GM03348 (cell line): ENCODE data around the gene FAM111A.

ENCODE experiments used
- DNase-seq: peaks from one replicate; pipeline ENCODE4 v3.0.0; 2012; ENCODE audit warnings: low spot score

FAM111A gene

DNA sequence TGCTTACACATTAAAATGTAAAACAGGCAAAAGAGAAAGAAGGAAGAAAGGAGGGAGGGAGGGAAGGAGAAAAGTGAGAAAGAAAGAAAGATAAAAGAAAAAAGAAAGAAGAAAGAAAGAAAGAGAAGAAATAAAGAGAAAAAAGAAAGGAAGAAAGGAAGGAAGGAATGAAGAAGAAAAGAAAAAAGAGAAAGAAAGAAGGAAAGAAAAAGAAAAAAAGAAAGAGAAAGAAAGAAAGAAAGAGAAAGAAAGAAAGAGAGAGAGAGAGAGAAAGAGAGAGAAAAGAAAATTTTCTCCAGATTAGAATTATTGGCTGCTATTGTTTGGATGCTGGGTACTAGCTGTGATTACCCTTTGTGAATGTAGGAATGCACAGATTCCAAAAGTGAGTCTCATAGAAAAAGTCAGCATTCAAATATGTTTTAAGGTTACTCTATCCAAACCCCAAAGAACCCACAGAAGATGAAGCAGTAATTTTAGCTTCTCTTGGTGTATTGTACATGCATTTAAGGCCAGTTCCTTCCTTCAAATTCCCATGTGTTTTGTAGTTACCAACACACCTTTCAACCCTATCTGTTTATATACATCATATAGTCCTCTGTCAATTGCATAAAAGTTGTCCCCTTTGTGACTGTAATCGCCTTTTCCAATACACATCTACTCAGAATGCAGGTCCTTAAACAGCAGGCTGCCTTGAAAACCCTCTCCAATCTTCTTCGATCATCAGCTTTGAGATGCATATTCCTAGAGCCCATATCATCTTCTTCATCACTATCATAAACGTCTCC lies 789 bp upstream of the FAM111A start:
- peak; percentile 70 for DNase-seq

GRCh38 chr11:59144096-59144495 lies 1.4 kb downstream of the FAM111A start:
- no peak for DNase-seq

GRCh38 chr11:59144579-59145345 lies 2.1 kb downstream of the FAM111A start:
- peak; percentile 82 for DNase-seq

GRCh38 chr11:59145534-59145933 lies 2.9 kb downstream of the FAM111A start:
- DNase-seq: peak; percentile 78

- DNase-seq: no peak
Measured at GRCh38 chr11:59151761-59152160, 9.1 kb downstream of the FAM111A start.

DNA sequence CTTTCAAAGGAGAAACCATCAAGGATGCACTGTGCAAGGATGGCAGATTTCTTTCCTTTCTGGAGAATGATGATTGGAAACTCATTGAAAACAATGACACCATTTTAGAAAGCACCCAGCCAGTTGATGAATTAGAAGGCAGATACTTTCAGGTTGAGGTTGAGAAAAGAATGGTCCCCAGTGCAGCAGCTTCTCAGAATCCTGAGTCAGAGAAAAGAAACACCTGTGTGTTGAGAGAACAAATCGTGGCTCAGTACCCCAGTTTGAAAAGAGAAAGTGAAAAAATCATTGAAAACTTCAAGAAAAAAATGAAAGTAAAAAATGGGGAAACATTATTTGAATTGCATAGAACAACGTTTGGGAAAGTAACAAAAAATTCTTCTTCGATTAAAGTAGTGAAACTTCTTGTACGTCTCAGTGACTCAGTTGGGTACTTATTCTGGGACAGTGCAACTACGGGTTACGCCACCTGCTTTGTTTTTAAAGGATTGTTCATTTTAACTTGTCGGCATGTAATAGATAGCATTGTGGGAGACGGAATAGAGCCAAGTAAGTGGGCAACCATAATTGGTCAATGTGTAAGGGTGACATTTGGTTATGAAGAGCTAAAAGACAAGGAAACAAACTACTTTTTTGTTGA lies 9.8 kb downstream of the FAM111A start:
- no peak for DNase-seq

DNA sequence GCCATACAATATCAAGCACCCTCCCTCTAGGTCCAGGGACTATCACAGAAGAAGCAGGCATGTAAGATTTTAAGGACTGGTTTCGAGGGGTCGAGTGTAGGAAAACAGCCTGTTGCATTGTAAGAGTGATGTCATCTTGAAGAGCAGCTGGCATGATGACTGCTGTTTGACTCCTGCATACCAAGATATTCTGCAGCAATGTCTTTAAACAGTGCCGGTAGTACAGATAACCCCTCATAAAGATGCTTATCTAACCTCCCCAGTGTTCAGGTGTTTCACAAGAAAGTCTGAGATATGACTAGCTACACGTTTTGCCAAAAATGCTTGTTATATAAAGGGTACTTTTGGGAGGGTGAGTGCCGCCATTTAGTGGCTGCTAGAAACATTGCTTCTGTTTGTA lies 12.0 kb downstream of the FAM111A start:
- DNase-seq: no peak

DNA sequence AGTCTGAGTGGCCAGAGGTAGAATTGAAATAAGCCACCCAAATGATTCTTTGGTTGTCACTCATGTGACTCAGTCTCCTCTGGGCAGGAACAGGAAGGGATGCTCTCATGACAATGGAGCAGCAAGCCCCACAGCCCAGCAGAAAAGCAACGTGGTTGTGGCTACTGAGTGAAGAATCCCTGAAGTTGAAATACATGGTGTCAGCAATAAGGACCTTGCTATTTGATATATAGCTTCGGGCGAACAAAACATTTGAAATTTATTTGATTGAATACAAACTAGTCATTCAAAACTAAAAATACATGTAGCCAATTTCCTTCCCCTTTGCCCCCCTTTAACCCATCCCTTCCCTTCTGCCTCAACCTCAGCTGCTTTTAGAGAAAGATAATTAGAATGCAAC lies 14.8 kb downstream of the FAM111A start:
- no peak for DNase-seq

GRCh38 chr11:59158206-59159068 lies 15.8 kb downstream of the FAM111A start:
- DNase-seq: peak; percentile 75

GRCh38 chr11:59164028-59164427 lies 21.4 kb downstream of the FAM111A start:
- no peak for DNase-seq

DNA sequence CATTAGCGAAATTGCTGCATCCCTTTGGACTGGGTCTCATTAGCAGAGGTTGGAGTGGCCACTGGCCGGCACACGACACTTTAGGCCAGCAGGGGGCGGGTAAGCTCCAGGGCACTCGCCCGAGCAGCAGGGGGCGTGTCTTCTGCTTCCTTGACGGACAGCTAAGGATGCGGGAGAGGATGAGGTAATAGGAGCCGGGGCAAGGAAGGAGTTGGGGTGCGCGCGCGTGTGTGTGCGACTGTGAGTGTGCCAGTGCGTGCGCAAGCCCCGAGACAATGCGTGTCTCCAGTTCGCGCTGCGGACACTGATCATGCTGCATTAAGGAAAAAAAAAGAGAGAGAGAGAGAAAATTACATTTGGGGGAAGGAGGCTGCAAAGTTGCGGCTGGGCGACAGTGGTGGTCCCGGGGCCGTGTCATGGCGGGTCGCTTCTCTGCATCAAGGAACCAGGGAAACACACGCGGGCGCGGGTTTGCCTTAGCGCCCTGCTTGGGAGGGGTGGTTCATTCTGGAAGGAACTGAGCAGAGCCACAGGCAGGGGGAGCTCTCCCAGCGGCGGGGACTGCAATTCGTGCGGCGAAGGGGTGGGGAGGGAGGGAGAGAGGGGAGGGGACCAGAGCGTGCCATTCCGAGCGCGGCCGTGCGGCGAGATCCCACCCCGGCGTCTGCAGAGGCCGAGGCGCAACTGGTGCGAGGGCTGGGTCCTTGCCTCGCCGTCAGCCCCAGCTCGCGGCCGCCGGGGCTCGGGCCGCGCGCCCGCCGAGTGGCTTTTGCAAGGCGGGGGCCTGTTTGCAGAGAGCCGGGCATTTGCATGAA lies 29.1 kb downstream of the FAM111A start, which contains the start of gene DTX4:
DTX4 (plus strand) TSS at position 625 of the 815 bp plus-strand sequence. CDS start 464 bp downstream, outside the sequence.
- DNase-seq: peak; percentile 94

DNA sequence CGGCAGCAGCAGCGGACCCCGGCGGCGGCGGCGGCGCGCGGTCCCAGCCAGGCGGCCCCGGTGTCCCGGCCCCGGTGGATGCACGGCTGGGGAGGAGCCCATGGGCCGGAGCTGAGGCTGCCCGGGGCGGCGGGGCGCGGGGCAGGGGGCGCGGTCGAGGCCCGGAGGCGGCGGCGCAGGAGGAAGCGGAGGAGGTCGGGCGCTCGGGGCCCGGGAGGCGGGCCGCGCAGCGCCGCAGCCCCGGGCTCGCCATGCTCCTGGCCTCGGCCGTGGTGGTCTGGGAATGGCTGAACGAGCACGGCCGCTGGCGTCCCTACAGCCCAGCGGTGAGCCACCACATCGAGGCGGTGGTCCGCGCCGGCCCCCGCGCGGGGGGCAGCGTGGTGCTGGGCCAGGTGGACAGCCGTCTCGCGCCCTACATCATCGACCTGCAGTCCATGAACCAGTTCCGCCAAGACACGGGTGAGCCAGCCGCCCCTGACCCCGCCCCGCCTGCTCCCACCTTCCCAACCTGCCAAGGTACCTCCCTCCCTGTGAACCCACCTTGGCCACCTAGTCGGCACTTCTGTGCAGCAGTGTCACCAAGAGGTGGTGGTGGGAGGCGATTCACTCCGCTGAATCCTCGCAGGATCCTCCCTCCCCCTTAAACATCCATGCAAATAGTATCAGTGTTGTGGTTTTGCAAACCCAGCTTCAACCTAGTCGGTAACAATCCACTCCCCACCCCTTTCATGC lies 29.9 kb downstream of the FAM111A start:
- DNase-seq: peak; percentile 35

DNA sequence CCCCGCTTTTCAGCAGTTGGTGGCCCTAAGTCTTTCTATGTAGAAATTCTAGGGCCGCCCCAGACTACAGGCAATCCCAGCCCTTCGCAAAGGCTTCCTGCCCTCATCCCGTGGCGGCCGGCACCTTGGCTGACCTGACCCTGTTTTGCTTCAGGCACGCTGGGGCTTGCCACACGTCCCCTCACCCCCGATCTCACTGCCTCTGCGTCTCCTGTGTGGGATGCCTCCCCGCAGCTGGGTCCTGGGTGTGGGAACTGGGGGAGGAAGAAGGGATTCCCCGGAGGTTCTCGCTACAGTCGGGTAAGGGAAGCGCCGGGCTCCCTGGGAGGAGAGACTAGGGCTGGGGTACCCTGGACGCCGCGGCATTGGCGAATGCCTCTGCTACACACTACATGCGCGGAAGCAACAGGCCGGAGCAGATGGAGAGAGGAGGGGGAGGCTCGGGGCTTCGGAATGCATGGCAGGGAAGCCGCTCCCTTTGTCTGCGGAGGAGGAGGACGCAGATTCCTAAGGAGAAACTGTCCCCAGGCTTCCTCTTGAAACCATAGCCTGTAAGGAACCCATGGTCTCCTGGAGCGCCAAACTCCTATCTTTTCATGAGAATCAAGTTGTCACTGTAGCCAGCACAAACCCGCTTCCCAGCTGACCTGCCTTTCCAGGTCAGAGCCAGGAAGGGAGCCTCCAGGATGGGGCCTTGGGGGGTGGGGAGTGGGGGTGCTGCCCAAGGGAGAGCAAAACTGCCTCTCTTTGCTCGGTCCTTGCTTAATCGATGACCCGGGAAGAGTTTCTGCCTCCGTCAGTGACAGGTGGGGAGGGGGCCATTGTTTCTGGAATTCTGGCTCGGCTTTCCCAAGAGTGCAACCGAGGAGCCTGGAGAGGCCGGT lies 30.7 kb downstream of the FAM111A start:
- peak; percentile 30 for DNase-seq

- DNase-seq: peak; percentile 16
Measured at GRCh38 chr11:59173964-59174663, 31.5 kb downstream of the FAM111A start.

DNA sequence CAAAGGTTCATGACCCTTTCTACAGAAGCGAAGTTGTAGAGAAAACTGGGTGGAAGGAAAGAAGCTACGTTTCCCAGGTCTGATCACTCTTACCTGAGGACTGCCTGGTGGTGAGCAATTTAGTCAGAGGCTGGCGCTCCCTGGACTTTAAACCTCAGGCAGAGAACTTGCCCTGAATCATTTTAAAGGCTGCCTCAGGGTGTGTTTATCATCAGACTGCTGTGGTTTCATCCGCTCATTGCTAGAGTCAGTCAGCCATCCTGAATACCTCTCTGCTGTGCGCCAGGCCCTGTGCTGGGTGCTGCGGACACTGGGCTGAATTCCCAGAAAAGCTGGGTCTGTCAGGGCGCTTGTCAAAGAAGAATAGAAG lies 32.0 kb downstream of the FAM111A start:
- DNase-seq: no peak

DNA sequence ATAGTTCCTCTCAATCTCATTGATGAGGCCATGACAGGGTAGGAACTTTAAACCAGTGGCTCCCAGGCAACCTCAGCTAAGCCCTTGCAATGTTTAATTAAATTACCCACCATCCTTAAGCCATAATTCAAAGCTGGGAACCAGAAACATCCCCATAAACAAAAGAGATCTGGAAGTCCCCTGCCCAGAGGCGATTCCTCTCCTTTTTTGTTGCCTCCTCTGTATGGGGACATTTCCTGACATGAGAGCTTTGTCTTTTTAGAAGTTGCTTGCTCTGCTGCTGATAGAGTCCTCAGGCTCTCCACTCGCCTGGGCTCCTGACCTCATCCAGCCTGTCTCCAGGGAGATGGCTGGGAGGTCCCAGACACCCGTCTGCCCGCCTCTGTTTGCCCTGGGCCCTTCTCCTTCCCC lies 32.4 kb downstream of the FAM111A start:
- DNase-seq: no peak

DNA sequence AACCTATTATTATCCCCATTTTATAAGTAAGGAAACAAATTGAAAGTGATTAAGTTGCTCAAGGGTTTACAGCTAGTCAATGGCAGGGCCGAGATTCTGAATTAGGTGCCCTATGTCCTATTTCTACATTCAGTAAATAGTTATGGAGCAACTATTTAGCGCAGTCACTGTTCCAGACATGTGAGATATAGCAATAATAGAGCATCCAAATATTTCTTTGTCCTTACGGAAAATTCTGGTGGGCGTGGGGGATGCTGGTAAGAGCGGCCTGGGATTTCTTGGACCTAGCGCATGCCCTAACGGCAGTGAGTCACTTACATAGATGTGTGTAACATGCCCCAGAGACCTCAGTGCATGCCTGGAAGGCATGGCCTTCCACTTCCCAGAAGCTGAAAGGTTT lies 33.7 kb downstream of the FAM111A start:
- DNase-seq: no peak

DNA sequence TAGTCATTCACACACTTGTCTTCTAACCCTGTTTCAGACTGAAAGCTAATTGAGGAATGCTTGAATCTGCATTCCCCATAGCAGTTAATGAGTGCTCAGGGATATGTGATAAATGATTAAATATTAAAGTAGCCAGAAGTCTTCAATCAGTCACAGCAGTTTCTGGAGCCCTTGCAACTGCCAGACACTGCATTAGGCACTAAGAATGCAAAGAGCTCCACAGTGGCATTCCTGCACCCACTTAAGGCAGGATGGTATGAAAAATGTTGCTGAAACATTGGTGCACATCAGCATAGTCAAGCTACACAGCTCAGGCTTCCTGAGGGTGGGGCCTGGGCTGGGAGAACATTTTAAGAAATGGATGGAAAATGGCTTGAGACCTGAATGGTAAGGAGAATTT lies 35.7 kb downstream of the FAM111A start:
- no peak for DNase-seq

DNA sequence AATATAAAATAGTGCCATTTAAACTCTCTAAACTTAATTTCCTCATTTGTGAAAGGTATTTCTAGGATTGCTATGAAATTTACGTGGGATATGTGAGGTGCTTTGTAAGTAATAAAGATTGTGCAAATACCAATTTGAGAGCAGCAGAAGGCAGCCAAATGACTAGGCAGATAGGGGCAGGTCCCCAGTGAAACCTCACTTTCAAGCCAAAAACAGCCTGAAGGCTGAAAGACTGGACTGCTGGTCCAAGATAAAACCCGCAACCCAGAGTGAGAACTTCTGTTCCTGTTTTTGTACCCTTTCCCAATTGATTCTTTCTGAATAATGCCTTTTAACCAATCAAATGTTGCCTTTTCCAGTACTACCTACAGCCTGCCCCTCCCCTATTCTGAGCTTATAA lies 36.5 kb downstream of the FAM111A start:
- DNase-seq: no peak
